Astrocyte of the cerebellum (primary cell): ENCODE results near the gene PNLIPRP2.

Source experiments
- DNase-seq: peaks from one replicate; pipeline ENCODE4 v3.0.0-alpha.2; 2011; ENCODE audit warnings: low read depth
- H3K4me3 ChIP-seq: 2 replicates; pipeline ENCODE4 v1.5.1; 2011; ENCODE audit warnings: mild to moderate bottlenecking, low read depth, low read length, moderate library complexity
- in situ Hi-C: cut with HindIII; loops from 2 replicates; pipeline ENCODE4 v1.10.0; 2017; ENCODE audit warnings: low sequenced_read_pairs
- TF ChIP-seq, protein P1 (sequence below): IDR thresholded peaks from 2 replicates; pipeline ENCODE4 v1.5.1; 2012; ENCODE audit warnings: low read length, low read depth, moderate library complexity, mild to moderate bottlenecking; ENCODE audit errors: missing control alignments

PNLIPRP2 gene

DNA sequence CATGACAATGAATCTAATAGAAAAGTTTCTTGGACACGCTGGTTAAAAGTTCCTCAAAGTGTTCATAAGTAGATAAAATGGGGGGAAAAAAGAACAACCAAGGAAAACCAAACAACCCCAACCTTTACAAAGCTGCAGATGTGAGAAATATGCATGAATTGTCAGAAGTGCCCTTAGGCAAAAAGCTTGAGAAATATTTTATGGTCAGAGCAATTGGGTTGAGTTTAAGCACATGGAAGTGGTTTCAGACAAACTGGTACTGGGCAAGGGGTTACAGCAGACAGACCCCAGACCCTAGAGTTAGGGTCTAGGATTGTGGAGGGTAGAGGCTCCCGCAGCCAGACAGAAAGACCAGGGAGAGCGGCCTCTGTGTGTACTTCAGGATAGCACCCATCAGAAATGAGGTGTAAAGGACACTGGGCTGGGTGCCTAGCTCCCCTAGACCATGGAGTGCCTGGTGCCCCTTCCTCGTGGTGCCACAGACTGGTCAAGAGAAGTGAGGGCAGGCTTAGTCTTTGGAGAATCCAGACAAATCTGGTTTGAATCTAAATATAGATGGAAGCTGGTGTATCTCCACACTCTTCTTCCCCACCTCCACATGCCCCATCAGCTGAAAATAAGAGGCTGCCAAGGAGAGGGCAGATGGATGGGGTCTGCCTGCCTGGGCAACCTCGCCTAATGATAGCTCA lies 37.3 kb downstream of the PNLIPRP2 start:
- in situ Hi-C loops: no loop called here
- no peak for DNase-seq
- TF ChIP-seq, protein P1, sequence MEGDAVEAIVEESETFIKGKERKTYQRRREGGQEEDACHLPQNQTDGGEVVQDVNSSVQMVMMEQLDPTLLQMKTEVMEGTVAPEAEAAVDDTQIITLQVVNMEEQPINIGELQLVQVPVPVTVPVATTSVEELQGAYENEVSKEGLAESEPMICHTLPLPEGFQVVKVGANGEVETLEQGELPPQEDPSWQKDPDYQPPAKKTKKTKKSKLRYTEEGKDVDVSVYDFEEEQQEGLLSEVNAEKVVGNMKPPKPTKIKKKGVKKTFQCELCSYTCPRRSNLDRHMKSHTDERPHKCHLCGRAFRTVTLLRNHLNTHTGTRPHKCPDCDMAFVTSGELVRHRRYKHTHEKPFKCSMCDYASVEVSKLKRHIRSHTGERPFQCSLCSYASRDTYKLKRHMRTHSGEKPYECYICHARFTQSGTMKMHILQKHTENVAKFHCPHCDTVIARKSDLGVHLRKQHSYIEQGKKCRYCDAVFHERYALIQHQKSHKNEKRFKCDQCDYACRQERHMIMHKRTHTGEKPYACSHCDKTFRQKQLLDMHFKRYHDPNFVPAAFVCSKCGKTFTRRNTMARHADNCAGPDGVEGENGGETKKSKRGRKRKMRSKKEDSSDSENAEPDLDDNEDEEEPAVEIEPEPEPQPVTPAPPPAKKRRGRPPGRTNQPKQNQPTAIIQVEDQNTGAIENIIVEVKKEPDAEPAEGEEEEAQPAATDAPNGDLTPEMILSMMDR: no peak
- no peak overlapping the region for H3K4me3 ChIP-seq

DNA sequence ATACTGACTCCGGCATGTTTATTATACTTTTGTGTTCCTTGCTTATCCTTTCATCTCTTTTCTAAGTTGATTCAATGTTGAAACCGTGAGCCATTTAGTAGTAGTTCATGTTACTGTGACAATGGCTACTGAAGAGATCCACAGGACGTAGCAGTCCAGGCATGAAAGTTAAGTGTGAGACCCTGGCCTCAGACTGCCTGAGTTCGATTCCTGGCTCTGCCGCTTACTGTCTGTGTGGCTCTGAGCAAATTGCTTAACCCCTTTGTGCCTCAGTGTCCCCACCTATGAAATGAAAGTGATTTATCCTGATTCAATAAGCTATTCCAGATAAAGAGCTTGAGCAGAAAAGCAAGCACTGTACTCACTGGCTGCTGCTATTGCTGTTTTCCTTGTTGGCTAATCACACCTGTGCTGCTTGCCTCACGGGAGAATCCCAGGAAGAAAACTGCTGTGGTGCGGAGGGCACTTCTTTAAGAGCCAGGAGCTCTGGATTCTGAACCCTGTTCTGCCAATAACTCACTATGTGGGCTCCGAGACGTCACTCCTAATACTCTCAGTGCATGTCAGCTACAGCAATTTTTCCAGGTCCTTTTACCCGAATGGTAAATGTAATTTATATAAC lies 38.4 kb downstream of the PNLIPRP2 start:
- in situ Hi-C loops: no loop called here
- DNase-seq: no peak
- TF ChIP-seq, protein P1: no peak
- no peak overlapping the region for H3K4me3 ChIP-seq

DNA sequence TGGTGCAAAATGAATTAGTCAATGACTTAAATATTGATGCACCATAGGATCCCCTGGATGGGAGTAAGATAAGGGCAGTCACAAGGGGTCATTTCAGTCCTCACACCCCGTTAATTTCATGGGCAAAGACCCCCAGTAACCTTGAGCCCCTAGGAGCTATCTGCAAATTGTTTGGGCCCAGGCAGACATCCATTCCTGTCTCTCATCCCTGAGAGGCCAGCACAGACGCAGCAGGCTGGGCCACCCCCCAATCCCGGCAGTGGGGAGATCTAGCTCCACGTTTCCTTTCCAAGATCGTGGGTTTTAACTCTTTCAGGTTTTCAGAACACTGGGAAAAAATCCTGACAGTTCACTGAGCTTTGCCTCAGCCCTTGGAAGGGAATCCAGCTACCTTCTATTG lies 40.1 kb downstream of the PNLIPRP2 start:
- H3K4me3 ChIP-seq: no peak overlapping the region
- TF ChIP-seq, protein P1: no peak
- no peak for DNase-seq
- in situ Hi-C loops: no loop called here

DNA sequence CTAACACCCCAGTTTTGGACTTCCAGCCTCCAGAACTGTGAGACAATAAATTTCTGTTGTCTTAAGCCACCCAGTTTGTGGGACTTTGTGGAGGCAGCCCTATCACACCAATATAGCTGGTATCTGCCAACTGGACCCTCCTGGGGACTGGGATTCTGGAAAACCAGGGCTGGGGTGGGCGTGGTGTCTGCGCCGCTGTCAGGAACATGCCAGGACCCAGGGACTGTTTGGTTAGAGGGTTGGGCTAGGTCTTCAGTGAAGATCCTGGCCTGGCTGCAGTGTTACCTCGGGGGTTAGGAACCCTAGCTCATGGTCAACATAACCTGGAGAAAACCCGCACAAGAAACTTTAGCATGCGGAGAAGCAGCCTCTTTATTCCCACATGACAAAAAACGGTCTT lies 42.6 kb downstream of the PNLIPRP2 start:
- no peak overlapping the region for H3K4me3 ChIP-seq
- in situ Hi-C loops: no loop called here
- DNase-seq: no peak
- TF ChIP-seq, protein P1: no peak

DNA sequence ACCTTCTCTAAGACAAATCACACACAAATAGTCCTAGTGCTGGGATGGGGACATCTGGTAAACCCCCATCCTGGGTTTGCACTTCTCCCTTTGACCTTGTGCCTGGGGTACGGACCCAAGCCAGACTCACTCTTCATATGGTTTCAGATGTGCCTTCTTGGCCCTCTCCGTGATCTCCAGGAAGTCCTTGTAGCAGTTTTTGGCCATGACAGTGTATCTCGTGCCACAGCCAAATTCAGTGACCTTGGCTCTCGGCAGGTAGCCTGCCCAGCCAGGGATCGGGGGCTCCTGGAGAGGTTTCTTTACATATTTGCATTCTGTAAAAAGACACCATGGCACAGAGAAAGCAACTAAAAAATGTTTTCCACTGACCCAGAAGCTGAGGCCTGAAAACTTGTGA lies 43.9 kb downstream of the PNLIPRP2 start:
- TF ChIP-seq, protein P1: no peak
- no peak for DNase-seq
- no peak overlapping the region for H3K4me3 ChIP-seq
- in situ Hi-C loops: no loop called here

DNA sequence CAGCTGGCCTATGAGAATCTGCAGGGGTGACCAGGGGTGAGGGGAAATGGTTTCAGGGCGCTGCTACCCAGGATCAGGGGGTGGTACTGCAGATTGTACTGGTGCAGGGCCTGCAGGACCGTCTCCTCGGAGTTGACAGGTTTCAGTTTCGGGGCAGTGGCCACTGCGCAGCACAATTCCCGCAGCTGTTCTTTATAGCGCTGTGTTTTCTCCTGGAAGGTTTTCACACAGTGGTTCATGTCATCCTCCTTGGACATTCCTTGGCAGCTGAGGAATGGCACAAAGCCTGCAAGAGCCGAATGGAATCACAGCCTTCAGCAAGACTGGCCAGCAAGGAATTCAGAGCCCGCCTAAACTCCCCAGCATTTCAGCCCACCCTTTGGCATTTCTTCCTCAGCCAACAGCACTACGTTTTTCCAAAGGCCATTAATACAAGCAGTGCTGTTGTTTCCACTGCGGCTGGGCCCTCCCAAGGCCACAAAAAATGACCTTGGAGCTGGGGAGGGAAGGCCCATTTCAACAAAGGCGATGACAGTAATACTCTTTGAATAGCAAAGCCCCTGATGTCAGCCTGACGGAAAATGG lies 44.9 kb downstream of the PNLIPRP2 start:
- DNase-seq: peak; percentile 5
- TF ChIP-seq, protein P1: no peak
- in situ Hi-C loops: no loop called here
- no peak overlapping the region for H3K4me3 ChIP-seq
